KMS-11 (cell line): ENCODE measurements around the gene DFFB.

Experiments
- H2AFZ ChIP-seq: fragments of 200-600 bp; sonication (generic); 2 replicates; pipeline ENCODE4 v1.6.1; 2016; ENCODE audit warnings: antibody characterized with exemption, mixed run types, low read depth
- H3K27ac ChIP-seq: fragments of 200-600 bp; sonication (generic); 2 replicates; pipeline ENCODE4 v1.6.1; 2016; ENCODE audit warnings: mild to moderate bottlenecking, mixed run types
- H3K27me3 ChIP-seq: fragments of 200-600 bp; sonication (generic); 2 replicates; pipeline ENCODE4 v1.6.1; 2017; ENCODE audit warnings: mild to moderate bottlenecking, low read depth, mixed run types, moderate library complexity; ENCODE audit not compliant: insufficient read depth
- H3K36me3 ChIP-seq: fragments of 200-600 bp; sonication (generic); 2 replicates; pipeline ENCODE4 v1.6.1; 2017; ENCODE audit warnings: mild to moderate bottlenecking, mixed run types; ENCODE audit not compliant: insufficient read depth
- H3K4me1 ChIP-seq: fragments of 200-600 bp; sonication (generic); 2 replicates; pipeline ENCODE4 v1.6.1; 2016; ENCODE audit warnings: mild to moderate bottlenecking, low read depth, mixed run types; ENCODE audit not compliant: poor library complexity, severe bottlenecking
- H3K4me2 ChIP-seq: fragments of 200-600 bp; sonication (generic); 2 replicates; pipeline ENCODE4 v1.7.0; 2016; ENCODE audit warnings: mild to moderate bottlenecking, mixed run types
- H3K4me3 ChIP-seq: fragments of 200-600 bp; sonication (generic); IDR thresholded peaks from 2 replicates; pipeline ENCODE4 v1.6.1; 2017; ENCODE audit warnings: low read depth, low read length, mixed read lengths; ENCODE audit not compliant: insufficient read depth
- H3K79me2 ChIP-seq: fragments of 200-600 bp; sonication (generic); 2 replicates; pipeline ENCODE4 v1.6.1; 2016; ENCODE audit warnings: low read depth, mixed run types; ENCODE audit not compliant: insufficient read depth
- H3K9ac ChIP-seq: fragments of 200-600 bp; sonication (generic); 2 replicates; pipeline ENCODE4 v1.6.1; 2016; ENCODE audit warnings: mild to moderate bottlenecking, mixed run types
- H4K20me1 ChIP-seq: fragments of 200-600 bp; sonication (generic); 2 replicates; pipeline ENCODE4 v1.6.1; 2016; ENCODE audit warnings: mild to moderate bottlenecking, mixed run types; ENCODE audit not compliant: insufficient read depth
- CTCF ChIP-seq: fragments of 200-600 bp; sonication (generic); conservative IDR thresholded peaks from 2 replicates; pipeline ENCODE4 v1.6.1; 2017; ENCODE audit warnings: low read depth, mild to moderate bottlenecking, antibody characterized with exemption, low read length, moderate library complexity, mixed read lengths

Gene DFFB

GRCh38 chr1:3885611-3886010 lies 28.3 kb downstream of the DFFB start:
- no peaks in the 10 kb centered on the region for H4K20me1 ChIP-seq
- no peak overlapping the region for H2AFZ ChIP-seq
- H3K4me2 ChIP-seq, result no peak overlapping the region
- H3K36me3 ChIP-seq, result no peaks in the 10 kb centered on the region
- H3K79me2 ChIP-seq, result no peaks in the 10 kb centered on the region
- H3K4me3 ChIP-seq, result no peak overlapping the region
- no peak overlapping the region for H3K9ac ChIP-seq
- H3K4me1 ChIP-seq, result no peaks in the 10 kb centered on the region
- no peak for TF ChIP-seq CTCF
- H3K27me3 ChIP-seq, result no peaks in the 10 kb centered on the region
- no peak overlapping the region for H3K27ac ChIP-seq

- H4K20me1 ChIP-seq, result no peaks in the 10 kb centered on the region
- H3K27ac ChIP-seq, result no peak overlapping the region
- no peaks in the 10 kb centered on the region for H3K4me1 ChIP-seq
- no peak overlapping the region for H3K4me3 ChIP-seq
- no peak overlapping the region for H2AFZ ChIP-seq
- H3K9ac ChIP-seq, result no peak overlapping the region
- H3K36me3 ChIP-seq, result no peaks in the 10 kb centered on the region
- no peak overlapping the region for H3K4me2 ChIP-seq
- no peak for TF ChIP-seq CTCF
- no peaks in the 10 kb centered on the region for H3K27me3 ChIP-seq
- H3K79me2 ChIP-seq, result no peaks in the 10 kb centered on the region
Measured at GRCh38 chr1:3886106-3886670, 28.9 kb downstream of the DFFB start.

GRCh38 chr1:3886691-3887090 lies 29.4 kb downstream of the DFFB start:
- H2AFZ ChIP-seq, result no peak overlapping the region
- H3K4me3 ChIP-seq, result no peak overlapping the region
- H4K20me1 ChIP-seq, result no peaks in the 10 kb centered on the region
- no peak overlapping the region for H3K4me2 ChIP-seq
- no peak overlapping the region for H3K27ac ChIP-seq
- H3K27me3 ChIP-seq, result no peaks in the 10 kb centered on the region
- H3K36me3 ChIP-seq, result no peaks in the 10 kb centered on the region
- no peak overlapping the region for H3K9ac ChIP-seq
- no peaks in the 10 kb centered on the region for H3K79me2 ChIP-seq
- TF ChIP-seq CTCF, result no peak
- no peaks in the 10 kb centered on the region for H3K4me1 ChIP-seq

GRCh38 chr1:3888301-3888700 lies 31.0 kb downstream of the DFFB start:
- H3K4me1 ChIP-seq, result no peaks in the 10 kb centered on the region
- H3K27ac ChIP-seq, result no peak overlapping the region
- TF ChIP-seq CTCF, result no peak
- H3K4me3 ChIP-seq, result no peak overlapping the region
- H3K9ac ChIP-seq, result no peak overlapping the region
- H4K20me1 ChIP-seq, result no peaks in the 10 kb centered on the region
- no peak overlapping the region for H3K4me2 ChIP-seq
- no peaks in the 10 kb centered on the region for H3K27me3 ChIP-seq
- no peak overlapping the region for H2AFZ ChIP-seq
- H3K79me2 ChIP-seq, result no peaks in the 10 kb centered on the region
- H3K36me3 ChIP-seq, result no peaks in the 10 kb centered on the region
